Stimulated activated CD8-positive, alpha-beta memory T cell treated with anti-CD3 and anti-CD28 coated beads, Interleukin-2, amount 100 ng/mL, for 1 hour (primary cell): ENCODE results near the gene MOB3C.

Source experiments
- DNase-seq, 2 donors: peaks; one replicate each; pipeline ENCODE4 v3.0.0-alpha.2; 2020; ENCODE audit warnings: low read depth in 2 of 2

The MOB3C gene

DNA sequence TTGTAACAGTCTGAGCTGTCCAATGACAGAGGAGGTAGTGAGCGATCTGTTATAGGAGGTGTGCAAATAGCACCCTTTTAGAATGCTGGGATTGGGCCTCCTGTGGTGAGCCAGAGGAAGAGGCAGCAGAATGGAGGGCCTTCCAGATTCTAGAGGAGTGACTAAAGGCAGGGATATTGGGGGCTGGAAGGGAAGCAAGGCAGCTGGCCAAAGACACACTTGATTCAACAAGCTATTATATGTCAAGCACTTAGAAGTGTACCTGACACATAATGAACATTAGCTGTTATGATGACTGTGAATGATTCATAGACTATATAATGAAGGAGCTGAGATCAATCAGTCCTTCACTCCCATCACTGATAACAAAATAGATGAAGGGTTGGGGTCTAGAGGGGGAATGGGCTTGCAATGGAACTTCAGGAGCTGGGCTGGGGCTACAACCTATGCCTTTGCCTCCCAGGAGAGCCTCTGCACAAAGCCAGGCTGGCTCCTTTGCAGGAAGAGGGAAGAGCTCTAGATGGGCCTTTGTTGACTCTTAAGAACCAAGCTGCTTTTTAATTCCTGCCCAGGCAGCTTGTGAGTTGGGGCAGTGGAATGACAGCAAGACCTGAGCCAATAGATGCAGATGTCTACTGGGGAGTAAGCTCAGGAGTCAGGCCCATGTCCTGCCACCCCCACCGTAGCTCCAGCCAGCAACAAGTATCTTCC lies 10.2 kb downstream of the MOB3C start:
- DNase-seq: no peak

DNA sequence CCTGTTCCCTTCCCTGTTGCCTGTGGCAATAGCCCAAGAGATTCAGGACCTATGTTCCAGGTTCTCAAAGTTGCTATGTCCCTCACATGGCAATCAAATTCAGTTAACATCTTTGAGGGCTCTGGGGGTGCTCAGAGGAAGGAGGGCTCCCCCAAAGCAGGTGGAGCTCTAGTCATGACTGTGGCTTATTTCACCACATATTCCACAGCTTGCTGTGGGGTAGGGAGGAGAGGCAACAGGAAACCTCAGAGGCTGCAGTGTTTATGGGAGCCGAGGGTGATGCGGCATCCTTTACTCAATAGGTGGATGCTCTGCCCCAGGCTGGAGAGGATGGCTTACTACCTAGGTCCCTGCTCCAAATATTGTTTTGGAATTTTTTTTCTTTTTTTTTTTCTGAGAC lies 11.4 kb downstream of the MOB3C start:
- no peak for DNase-seq

DNA sequence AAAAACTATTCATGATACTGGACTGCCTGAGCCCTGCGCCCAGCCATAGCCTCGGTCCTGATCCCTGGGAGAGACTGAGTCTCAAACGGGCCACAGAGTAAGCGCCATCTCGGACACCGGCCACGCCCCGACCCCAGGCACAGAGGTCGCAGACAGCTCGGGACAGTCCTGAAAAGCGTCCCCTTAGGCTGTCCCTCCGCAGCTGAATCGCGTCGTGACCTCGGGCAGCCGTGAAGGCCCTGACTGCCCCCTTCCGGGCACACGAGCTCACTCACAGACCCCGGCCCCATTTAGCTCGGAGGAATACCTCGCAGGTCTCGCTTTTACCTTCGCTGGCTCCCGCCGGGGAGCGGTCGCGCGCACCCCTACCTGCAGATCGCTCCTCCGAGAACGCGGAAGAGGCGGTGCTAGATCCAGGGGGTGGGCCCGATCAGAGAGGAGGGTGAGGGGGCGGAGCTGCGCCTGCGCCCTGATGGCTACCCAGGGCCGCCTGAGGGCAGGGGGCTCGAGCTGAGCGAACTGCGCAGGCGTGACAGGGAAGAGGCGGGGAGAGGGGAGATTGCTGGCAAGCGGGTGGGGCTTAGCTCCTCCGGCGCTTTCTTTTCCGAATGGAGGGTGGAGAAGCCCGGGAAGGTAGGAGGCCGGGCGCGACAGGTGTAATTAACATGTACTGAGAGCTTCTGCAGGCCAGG lies 12.6 kb downstream of the MOB3C start, which contains the start of gene MKNK1:
Gene MKNK1, minus strand, starts transcription at position 411 of the 692 bp plus-strand sequence. CDS start 20,941 bp downstream, outside the sequence.
- peak; percentile 94 to 97 for DNase-seq

DNA sequence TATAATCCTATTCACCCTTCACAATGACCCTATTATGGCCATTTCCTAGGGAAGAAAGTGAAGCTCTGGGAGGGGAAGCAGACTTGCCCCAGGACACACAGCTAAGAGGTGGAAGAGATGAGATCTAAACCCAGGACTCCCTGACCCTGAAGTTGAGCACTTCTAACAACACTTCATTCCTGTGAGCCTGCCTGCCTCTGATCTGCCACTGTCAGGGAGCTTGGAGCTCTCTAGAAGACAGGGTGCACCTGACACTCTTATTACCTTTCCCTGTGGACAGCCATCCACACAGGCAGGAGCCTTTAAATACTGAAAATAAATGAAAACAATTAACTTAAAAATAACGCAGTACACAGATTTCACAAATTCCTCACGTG lies 13.1 kb downstream of the MOB3C start:
- DNase-seq: no peak

DNA sequence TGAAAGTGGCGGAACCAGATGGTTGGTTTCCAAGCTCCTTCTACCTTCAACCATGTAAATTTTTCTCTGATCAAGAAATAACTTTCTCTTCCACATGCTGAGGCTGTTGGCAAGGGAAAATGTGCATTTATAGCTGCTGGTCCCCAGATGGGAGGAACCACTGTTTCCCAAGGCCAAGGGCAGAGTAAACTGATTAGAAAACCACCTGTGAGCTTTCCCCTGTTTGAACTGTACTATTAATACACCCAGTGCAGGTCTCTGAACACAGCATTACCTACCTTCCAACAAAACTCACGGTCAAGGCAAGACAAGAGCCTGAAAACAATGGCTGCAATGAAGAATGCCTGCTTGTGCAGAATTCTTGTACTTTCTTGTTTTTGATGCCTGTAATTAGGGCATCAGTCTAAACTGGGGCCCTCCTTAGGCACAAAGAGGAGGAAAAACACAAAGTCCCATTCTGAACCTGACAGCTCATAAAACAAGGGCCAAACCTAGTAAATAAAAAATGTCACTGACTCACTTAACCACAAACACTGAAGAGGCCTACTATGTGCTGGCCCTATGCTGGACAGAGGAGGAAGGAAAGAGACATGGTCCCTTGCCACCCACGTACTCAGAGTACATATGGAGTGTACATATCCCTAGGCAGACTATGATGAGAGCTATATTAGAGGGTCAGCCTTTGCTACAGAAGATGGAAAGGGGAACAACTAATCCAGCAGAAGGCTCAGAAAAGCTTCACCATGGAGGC lies 15.2 kb downstream of the MOB3C start:
- DNase-seq: no peak

- DNase-seq: no peak
These were observed 17.3 kb downstream of the MOB3C start for GRCh38 chr1:46599059-46599970.

- no peak for DNase-seq
These were observed 19.8 kb downstream of the MOB3C start for GRCh38 chr1:46596846-46597245.

- no peak for DNase-seq
These were observed 20.6 kb downstream of the MOB3C start for GRCh38 chr1:46596036-46596435.

- DNase-seq: no peak
These were observed 21.5 kb downstream of the MOB3C start for GRCh38 chr1:46595127-46595526.

DNA sequence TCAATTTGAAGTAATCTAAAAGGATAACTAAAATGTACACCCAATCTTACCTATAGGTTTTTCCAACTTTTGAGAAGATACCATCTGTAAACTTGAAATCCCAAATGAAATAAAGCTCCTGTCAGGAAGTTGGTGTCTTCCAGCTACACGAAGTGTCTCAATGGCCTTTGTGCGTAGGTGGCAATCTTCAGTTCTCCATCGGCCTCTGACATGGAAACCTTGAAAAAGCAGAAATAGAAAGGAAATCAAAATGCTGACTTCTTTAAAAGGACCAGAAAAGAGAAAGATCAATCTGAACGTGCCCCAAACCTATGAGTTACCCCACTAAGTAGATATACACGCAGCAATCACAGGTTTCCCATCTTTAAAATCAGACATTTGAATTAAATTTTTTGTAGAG lies 22.5 kb downstream of the MOB3C start:
- DNase-seq: no peak

DNA sequence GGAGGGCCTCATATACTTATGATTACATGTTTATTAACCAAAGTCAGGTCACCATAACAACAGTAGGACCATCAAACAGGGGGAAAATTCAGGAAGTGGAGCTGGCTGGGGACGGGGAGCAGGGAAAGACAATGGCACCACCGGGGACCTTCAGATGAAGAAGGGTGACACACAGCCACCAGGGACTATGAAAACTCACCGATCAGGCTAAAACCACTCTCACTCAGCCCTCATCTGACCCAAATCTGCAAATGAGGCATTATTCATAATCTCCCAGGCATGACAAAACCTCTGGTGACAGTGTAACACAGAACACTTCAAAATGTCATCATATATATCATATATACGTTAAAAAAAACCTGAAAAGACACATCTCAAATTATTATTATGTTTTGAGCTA lies 23.8 kb downstream of the MOB3C start:
- DNase-seq: no peak

DNA sequence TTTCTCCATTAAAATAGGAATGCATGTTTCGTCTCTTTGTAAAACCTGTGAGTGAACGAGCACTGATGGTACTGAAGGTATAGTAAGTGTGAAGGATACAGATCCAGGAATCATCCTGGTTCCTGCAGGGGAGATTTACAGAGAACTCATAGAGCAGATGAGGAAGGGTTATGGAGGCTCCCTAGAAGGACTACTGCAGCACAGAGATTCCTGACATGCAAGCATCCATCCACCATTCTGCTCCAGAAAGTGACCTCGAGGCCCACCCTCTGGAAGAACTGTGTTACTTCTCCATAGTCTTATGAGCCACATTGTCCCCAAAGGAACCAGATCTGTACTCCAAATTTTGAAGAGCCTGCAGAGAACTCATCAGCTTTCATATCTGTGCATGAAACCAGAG lies 27.1 kb downstream of the MOB3C start:
- no peak for DNase-seq

DNA sequence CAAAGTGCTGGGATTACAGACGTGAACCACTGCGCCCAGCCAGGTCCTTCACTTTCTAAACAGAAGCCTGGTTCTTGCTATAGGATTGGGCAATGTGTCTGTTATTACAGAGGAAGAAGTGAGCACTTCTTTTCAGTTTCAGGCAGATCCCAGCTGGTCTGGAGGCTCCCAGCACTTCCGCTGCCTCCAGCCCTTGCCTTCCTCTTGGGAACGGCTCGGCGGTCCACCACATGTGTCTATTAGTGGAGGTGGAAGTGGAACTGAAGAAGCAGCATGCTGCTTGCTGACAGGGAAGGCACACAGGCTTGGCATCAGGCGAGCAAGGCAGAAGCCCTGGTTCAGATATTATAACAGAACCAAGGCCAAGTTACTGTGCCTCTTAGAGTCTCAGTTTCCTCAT lies 29.5 kb downstream of the MOB3C start:
- DNase-seq: no peak

- no peak for DNase-seq
These were observed 31.2 kb downstream of the MOB3C start for GRCh38 chr1:46585312-46585938.

GRCh38 chr1:46583494-46583893 lies 33.1 kb downstream of the MOB3C start:
- DNase-seq: no peak

DNA sequence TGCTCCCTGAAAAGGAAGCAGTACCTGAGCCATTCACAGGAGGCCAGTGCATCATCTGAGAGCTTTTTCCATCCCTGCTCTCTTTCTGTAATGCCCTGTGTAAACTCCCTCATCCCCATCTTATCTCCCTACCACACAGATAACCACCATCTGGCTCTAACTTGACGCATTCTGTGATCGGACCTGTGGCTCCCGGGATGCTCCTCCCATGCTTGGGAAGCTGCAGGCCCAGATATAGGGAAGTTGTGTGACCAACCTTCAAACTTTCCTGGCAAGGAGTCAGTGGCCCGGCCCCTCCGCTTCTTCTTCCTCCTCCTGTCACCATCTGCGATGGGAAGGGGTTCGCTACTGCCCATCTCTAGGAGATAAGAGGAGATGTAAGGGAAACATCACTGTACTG lies 33.6 kb downstream of the MOB3C start:
- no peak for DNase-seq

GRCh38 chr1:46581681-46582455 lies 34.7 kb downstream of the MOB3C start:
- no peak for DNase-seq

- DNase-seq: no peak
These were observed 36.3 kb downstream of the MOB3C start for GRCh38 chr1:46580140-46580903.

GRCh38 chr1:46577671-46578070 lies 38.9 kb downstream of the MOB3C start:
- DNase-seq: no peak

GRCh38 chr1:46576596-46576995 lies 40.0 kb downstream of the MOB3C start:
- no peak for DNase-seq
